GM23248 (cell line): Measurements from ENCODE around the gene S100A12. TPM values are rescaled to one million over a fixed set of nuclear protein-coding genes. Genes with fewer than 3 reads are reported as not detected.
"Not testable (repeated sequence)": the region's sequence is repeated elsewhere in the genome, so short reads cannot be mapped to it uniquely, and the experiment has no call there.

Experiments
- DNase-seq: peaks from one replicate; pipeline ENCODE4 v3.0.0-alpha.2; 2015
- H2AFZ ChIP-seq: fragments of 200-600 bp; sonication (generic); 2 replicates; pipeline ENCODE4 v1.6.1; 2016; ENCODE audit warnings: antibody characterized with exemption
- H3F3A ChIP-seq: fragments of 200-600 bp; sonication (generic); 2 replicates; pipeline ENCODE4 v1.6.1; 2016; ENCODE audit warnings: mild to moderate bottlenecking, antibody characterized with exemption, mixed run types; ENCODE audit not compliant: insufficient read depth
- H3K27ac ChIP-seq: fragments of 200-600 bp; sonication (generic); 2 replicates; pipeline ENCODE4 v1.5.1; 2016; ENCODE audit warnings: mild to moderate bottlenecking
- H3K27me3 ChIP-seq: fragments of 200-600 bp; sonication (generic); replicated peaks from 2 replicates; pipeline ENCODE4 v1.6.1; 2016; ENCODE audit warnings: mild to moderate bottlenecking; ENCODE audit not compliant: insufficient read depth
- H3K36me3 ChIP-seq: fragments of 200-600 bp; sonication (generic); 2 replicates; pipeline ENCODE4 v1.6.1; 2016; ENCODE audit warnings: low read depth, mild to moderate bottlenecking
- H3K4me1 ChIP-seq: fragments of 200-600 bp; sonication (generic); 2 replicates; pipeline ENCODE4 v1.6.1; 2016; ENCODE audit warnings: mild to moderate bottlenecking; ENCODE audit not compliant: insufficient read depth
- H3K4me2 ChIP-seq: fragments of 200-600 bp; sonication (generic); one replicate; pipeline ENCODE4 v1.6.1; 2016; ENCODE audit warnings: mild to moderate bottlenecking; ENCODE audit not compliant: unreplicated experiment
- H3K4me3 ChIP-seq: fragments of 200-600 bp; sonication (generic); 2 replicates; pipeline ENCODE4 v1.5.1; 2016; ENCODE audit warnings: mild to moderate bottlenecking
- H3K79me2 ChIP-seq: fragments of 200-600 bp; sonication (generic); 2 replicates; pipeline ENCODE4 v1.6.1; 2016; ENCODE audit warnings: mild to moderate bottlenecking; ENCODE audit not compliant: insufficient read depth
- H3K9ac ChIP-seq: fragments of 200-600 bp; sonication (generic); 2 replicates; pipeline ENCODE4 v1.6.1; 2016; ENCODE audit warnings: mild to moderate bottlenecking
- H3K9me2 ChIP-seq: fragments of 200-600 bp; sonication (generic); 2 replicates; pipeline ENCODE4 v1.6.1; 2016; ENCODE audit warnings: mixed run types, mild to moderate bottlenecking, moderate library complexity; ENCODE audit not compliant: insufficient read depth
- H3K9me3 ChIP-seq: fragments of 200-600 bp; sonication (generic); one replicate; pipeline ENCODE4 v1.6.1; 2017; ENCODE audit warnings: low read depth
- H4K20me1 ChIP-seq: fragments of 200-600 bp; sonication (generic); 2 replicates; pipeline ENCODE4 v1.6.0; 2016; ENCODE audit not compliant: insufficient read depth
- EZH2 ChIP-seq: fragments of 200-600 bp; sonication (generic); IDR thresholded peaks from 2 replicates; pipeline ENCODE4 v1.6.1; 2018; ENCODE audit warnings: antibody characterized with exemption, mild to moderate bottlenecking; ENCODE audit not compliant: insufficient read depth, poor library complexity, severe bottlenecking
- EZH2phosphoT487 ChIP-seq: fragments of 200-600 bp; sonication (generic); IDR thresholded peaks from 2 replicates; pipeline ENCODE4 v1.6.1; 2018; ENCODE audit warnings: antibody characterized with exemption, moderate library complexity, mild to moderate bottlenecking, low read depth; ENCODE audit not compliant: insufficient read depth
- WGBS, 2 experiments: methylation state at CpG; one replicate each; pipeline ENCODE4 v1.1.6; 2015 to 2017; ENCODE audit warnings: low lambda C conversion rate in 2 of 2, low coverage in 1 of 2; ENCODE audit errors: missing lambda C conversion rate in 2 of 2; 5-methylcytosine and 5-hydroxymethylcytosine counted together
- in situ Hi-C: fragments of 300-500 bp; cut with MboI; formaldehyde crosslinking; loops from 2 replicates; pipeline ENCODE4 v1.15.0; 2020
- polyA plus RNA-seq: library from polyadenylated mRNA; unstranded; fragments of >200 nt; fragmentation: Nextera tagmentation; extraction: Ambion mirVana; gene quantifications from 2 replicates; pipeline ENCODE4 v1.2.1, GENCODE V29; 2016
- total RNA-seq: library from RNA; depleted of rRNA; stranded (reverse); fragments of >200 nt; shearing (Covaris generic); gene quantifications from 2 replicates; pipeline ENCODE4 v1.2.3, GENCODE V29; 2014

S100A12 gene
- total and polyA plus RNA-seq, 2 experiments from 2014 or later: not detected

GRCh38 chr1:153350321-153350957 lies 25.0 kb downstream of the S100A12 start:
- no peaks in the 10 kb centered on the region for H3K9me2 ChIP-seq
- TF ChIP-seq EZH2 (no peak), EZH2phosphoT487 (no peak)
- H3K9ac ChIP-seq: no peak overlapping the region
- WGBS, 2 experiments: 0 to 9% methylated on average over 1 of the region's 1 CpG
- in situ Hi-C loops: loop anchor here (25.0 kb wide), 1 partner anchor 387 kb away; the partner anchor contains the start of gene INTS3
- H3K27ac ChIP-seq: no peak overlapping the region
- no peak overlapping the region for H3K4me3 ChIP-seq
- H3K79me2 ChIP-seq: no peaks in the 10 kb centered on the region
- H3K4me2 ChIP-seq: no peak overlapping the region
- no peaks in the 10 kb centered on the region for H3K9me3 ChIP-seq
- H4K20me1 ChIP-seq: no peaks in the 10 kb centered on the region
- H2AFZ ChIP-seq: no peak overlapping the region
- peaks cover 40% of the 10 kb centered on the region for H3K27me3 ChIP-seq
- H3K4me1 ChIP-seq: no peaks in the 10 kb centered on the region
- no peaks in the 10 kb centered on the region for H3K36me3 ChIP-seq
- no peak for DNase-seq
- no peaks in the 10 kb centered on the region for H3F3A ChIP-seq

DNA sequence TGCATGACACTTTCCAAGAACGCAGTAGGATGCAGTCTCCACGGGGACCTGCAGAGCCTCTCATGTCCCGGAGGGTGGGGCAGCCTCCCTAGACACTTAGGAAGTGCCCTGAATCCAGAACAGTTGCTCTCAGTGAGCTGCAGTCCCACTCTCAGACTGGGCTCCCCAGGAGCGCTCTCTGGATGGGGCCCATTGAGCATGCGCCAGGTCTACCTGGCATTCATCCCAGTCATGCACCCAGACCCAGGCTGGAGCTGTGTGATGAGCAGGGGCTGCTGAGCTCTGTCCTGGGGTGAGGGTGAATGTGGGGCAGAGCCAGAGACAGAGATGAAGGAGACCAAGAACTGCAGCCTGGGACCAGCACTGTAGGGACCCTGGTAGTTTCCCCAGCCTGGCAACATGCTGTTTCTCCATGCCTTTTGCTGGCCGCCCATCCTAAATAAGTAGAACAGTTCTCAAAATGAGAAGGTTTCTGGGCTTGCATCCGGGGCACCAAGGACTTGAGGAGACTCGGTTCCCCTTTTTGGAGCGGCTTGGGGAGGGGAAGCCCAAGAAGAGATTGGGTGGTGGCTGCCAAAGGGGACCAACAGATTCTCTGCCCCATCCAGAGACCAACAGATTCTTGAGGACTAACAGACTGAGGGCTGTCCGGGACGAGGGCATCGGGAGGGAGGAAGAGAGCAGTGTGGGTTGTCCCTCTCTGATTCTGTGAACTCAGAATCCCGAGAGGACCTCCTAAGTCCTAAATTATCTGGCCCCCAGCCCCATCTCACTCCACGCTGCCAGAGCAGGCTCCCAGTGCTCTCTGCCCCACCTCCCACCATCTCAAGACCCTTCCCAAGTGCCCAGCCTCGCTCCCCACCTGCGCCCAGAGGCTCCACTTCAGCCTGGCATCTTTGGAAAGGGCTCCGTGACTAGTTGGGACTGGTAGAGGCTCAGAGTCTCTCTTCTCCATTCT lies 25.8 kb downstream of the S100A12 start:
- Histone ChIP-seq H3K9me3 (no peaks in the 10 kb centered on the region), H2AFZ (no peak overlapping the region), H3K27me3 (peaks cover 40% of the 10 kb centered on the region), H3K4me1 (no peaks in the 10 kb centered on the region), H3K79me2 (no peaks in the 10 kb centered on the region), H4K20me1 (no peaks in the 10 kb centered on the region), H3K9me2 (no peaks in the 10 kb centered on the region), H3K4me2 (no peak overlapping the region), H3F3A (no peaks in the 10 kb centered on the region), H3K27ac (no peak overlapping the region), H3K9ac (no peak overlapping the region), H3K36me3 (no peaks in the 10 kb centered on the region), H3K4me3 (no peak overlapping the region)
- in situ Hi-C loops: loop anchor here (25.0 kb wide), 1 partner anchor 388 kb away; the partner anchor contains the start of gene INTS3
- DNase-seq: no peak
- 40 to 42% methylated on average over 16 to 17 of the region's 17 CpGs for WGBS, 2 experiments
- no peak for TF ChIP-seq EZH2phosphoT487
- TF ChIP-seq EZH2: no peak

GRCh38 chr1:153348511-153349362 lies 26.7 kb downstream of the S100A12 start, which contains the start of gene PGLYRP4:
Gene PGLYRP4, minus strand, starts transcription at chr1:153348841. Its CDS starts 909 bp downstream, at chr1:153347932.
- H3K27me3 ChIP-seq: peaks cover 40% of the 10 kb centered on the region
- TF ChIP-seq EZH2phosphoT487 (no peak), EZH2 (no peak)

DNA sequence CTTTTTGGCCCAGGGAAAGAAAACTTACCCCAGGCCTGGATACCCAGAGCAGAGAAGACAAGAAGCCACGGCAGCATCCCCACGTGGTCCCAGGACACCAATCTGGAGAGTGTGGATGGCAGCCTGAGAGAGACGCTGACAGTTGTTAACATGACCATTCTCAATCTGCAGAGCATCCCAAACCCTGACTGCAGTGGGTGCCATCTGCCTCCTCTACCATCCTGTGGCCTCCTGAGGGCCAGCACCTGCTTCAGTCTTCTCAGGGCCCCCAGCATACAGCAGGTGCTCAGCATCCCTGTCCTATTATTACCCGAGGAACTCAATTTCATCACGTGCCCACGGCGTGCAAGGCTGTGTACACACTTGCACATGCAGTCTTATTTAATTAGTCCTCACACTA lies 27.6 kb downstream of the S100A12 start:
- peaks cover 40% of the 10 kb centered on the region for H3K27me3 ChIP-seq
- H4K20me1 ChIP-seq: no peaks in the 10 kb centered on the region
- WGBS, 2 experiments: 22 to 33% methylated on average over 7 of the region's 7 CpGs

More at GRCh38 chr1:153348511-153349362, 26.7 kb downstream of the S100A12 start, which contains the start of gene PGLYRP4:
- H3K36me3 ChIP-seq: no peaks in the 10 kb centered on the region
- H3K9me3 ChIP-seq: no peaks in the 10 kb centered on the region
- no peaks in the 10 kb centered on the region for H3F3A ChIP-seq
- 41 to 42% methylated on average over 10 of the region's 10 CpGs for WGBS, 2 experiments
- no peak within 1 kb of the TSS for H3K9ac ChIP-seq
- H4K20me1 ChIP-seq: no peaks in the 10 kb centered on the region
- H2AFZ ChIP-seq: no peak within 1 kb of the TSS
- DNase-seq: no peak
- H3K4me2 ChIP-seq: no peak within 1 kb of the TSS
- in situ Hi-C loops: no loop called here
- H3K4me3 ChIP-seq: no peak within 1 kb of the TSS
- H3K9me2 ChIP-seq: no peaks in the 10 kb centered on the region
- no peaks in the 10 kb centered on the region for H3K79me2 ChIP-seq
- no peaks in the 10 kb centered on the region for H3K4me1 ChIP-seq
- no peak within 1 kb of the TSS for H3K27ac ChIP-seq

DNA sequence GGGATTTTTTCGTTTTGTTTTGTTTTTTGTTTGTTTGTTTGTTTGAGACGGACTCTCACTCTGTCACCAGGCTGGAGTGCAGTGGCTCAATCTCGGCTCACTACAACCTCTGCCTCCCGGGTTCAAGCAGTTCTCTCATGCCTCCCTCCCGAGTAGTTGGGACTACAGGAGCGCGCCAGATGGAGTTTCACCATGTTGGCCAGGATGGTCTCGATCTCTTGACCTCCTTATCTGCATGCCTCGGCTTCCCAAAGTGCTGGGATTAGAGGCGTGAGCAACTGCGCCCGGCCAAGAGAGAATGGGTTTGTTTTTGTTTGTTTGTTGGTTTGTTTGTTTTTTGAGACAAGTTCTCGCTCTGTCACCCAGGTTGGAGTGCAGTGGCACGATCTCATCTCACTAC lies 28.4 kb downstream of the S100A12 start:
- in situ Hi-C loops, H3K36me3 ChIP-seq, H3K79me2 ChIP-seq, H3K27ac ChIP-seq, H3K4me3 ChIP-seq, DNase-seq, H3K4me2 ChIP-seq, H3K9me3 ChIP-seq, H3F3A ChIP-seq, H3K9ac ChIP-seq, H3K9me2 ChIP-seq, H3K4me1 ChIP-seq, H2AFZ ChIP-seq, H4K20me1 ChIP-seq: not testable (repeated sequence)
- H3K27me3 ChIP-seq: peaks cover 38% of the 10 kb centered on the region
- 58 to 62% methylated on average over 14 of the region's 14 CpGs for WGBS, 2 experiments

More for the DNA sequence above, 27.6 kb downstream of the S100A12 start:
- Histone ChIP-seq H3K4me2 (no peak overlapping the region), H3K9ac (no peak overlapping the region), H3K79me2 (no peaks in the 10 kb centered on the region), H3K4me1 (no peaks in the 10 kb centered on the region), H2AFZ (no peak overlapping the region), H3K4me3 (no peak overlapping the region), H3K9me3 (no peaks in the 10 kb centered on the region), H3F3A (no peaks in the 10 kb centered on the region), H3K27ac (no peak overlapping the region), H3K36me3 (no peaks in the 10 kb centered on the region), H3K9me2 (no peaks in the 10 kb centered on the region)
- TF ChIP-seq EZH2 (no peak), EZH2phosphoT487 (no peak)
- DNase-seq: no peak
- in situ Hi-C loops: no loop called here
